ENCODE data around the gene FOXP2. TPM values are rescaled to one million over a fixed set of nuclear protein-coding genes. Genes with fewer than 3 reads are reported as not detected.

The FOXP2 gene
- total RNA-seq, 2 experiments from 2014 or later = not detected

DNA sequence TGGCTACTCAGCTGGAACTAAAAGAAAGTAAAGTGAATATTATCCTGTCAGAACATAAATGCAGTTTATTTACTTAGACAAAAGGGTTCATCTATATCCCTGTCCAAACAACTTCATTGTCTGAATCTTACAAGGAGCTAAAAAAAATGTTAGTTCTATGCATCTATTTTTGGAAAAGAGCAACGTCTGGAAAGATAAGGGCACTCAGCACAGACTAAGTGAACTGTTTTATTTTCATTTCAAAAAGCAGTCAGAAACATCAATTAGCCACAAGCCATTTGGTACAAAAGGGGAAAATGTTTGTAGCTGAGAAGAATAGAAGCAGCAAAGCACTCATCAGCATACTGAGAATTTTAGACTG lies 245.5 kb downstream of the FOXP2 start:
- Histone ChIP-seq H3K36me3 (ENCODE audit: insufficient read depth, low read length) (no peaks in the 10 kb centered on the region), H3K27ac (ENCODE audit: low read depth in 1 of 2, low read length in 2 of 2) (no peak overlapping the region), H3K27me3 (ENCODE audit: control insufficient read depth in 1 of 2, insufficient read depth in 2 of 2, low read length in 2 of 2) (no peaks in the 10 kb centered on the region), H3K4me3 (ENCODE audit: low read length) (no peak overlapping the region), H3K4me1 (ENCODE audit: insufficient read depth, low read length) (no peaks in the 10 kb centered on the region), H3K9me3 (ENCODE audit: control insufficient read depth in 1 of 2, insufficient read depth in 1 of 2, low read length in 2 of 2) (no peaks in the 10 kb centered on the region)
- Mint-ChIP-seq H3K27ac (no peak overlapping the region), H3K9me3 (no peaks in the 10 kb centered on the region), H3K4me3 (no peak overlapping the region), H3K36me3 (ENCODE audit: low read depth) (no peaks in the 10 kb centered on the region), H3K4me1 (ENCODE audit: low read depth) (no peaks in the 10 kb centered on the region), H3K27me3 (no peaks in the 10 kb centered on the region)
- TF ChIP-seq, protein P1, sequence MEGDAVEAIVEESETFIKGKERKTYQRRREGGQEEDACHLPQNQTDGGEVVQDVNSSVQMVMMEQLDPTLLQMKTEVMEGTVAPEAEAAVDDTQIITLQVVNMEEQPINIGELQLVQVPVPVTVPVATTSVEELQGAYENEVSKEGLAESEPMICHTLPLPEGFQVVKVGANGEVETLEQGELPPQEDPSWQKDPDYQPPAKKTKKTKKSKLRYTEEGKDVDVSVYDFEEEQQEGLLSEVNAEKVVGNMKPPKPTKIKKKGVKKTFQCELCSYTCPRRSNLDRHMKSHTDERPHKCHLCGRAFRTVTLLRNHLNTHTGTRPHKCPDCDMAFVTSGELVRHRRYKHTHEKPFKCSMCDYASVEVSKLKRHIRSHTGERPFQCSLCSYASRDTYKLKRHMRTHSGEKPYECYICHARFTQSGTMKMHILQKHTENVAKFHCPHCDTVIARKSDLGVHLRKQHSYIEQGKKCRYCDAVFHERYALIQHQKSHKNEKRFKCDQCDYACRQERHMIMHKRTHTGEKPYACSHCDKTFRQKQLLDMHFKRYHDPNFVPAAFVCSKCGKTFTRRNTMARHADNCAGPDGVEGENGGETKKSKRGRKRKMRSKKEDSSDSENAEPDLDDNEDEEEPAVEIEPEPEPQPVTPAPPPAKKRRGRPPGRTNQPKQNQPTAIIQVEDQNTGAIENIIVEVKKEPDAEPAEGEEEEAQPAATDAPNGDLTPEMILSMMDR (IDR thresholded peaks at IDR 0.05) = no peak
- no peak for DNase-seq
- ATAC-seq (ENCODE audit: poor library complexity) = no peak
- ChIA-PET CTCF (no interaction called here), POLR2A (no interaction called here)
- intact Hi-C loops (cut with DNase I, micrococcal nuclease) = no loop called here

DNA sequence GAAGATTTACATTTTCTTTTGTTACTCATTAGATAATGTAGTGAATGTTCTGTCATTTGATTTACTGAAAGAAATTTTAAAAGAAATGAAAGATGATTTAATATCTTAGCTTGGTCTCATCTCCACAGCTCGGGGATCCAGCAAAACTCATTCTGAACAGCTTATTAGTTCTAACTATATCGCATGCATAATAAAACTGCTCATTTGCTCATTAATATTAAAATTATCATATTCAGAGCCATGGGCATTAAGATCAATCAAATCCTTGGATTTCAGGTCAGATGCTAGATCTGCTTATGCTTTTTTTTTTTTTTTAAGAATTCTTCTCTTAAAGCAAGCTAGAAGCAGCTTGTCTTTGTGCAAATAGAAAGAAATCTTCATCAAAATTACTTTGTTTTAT lies 246.1 kb downstream of the FOXP2 start:
- Mint-ChIP-seq H3K36me3 (ENCODE audit: low read depth) (no peaks in the 10 kb centered on the region), H3K27me3 (no peaks in the 10 kb centered on the region), H3K9me3 (no peaks in the 10 kb centered on the region), H3K4me3 (no peak overlapping the region), H3K4me1 (ENCODE audit: low read depth) (no peaks in the 10 kb centered on the region), H3K27ac (no peak overlapping the region)
- no peak for ATAC-seq (ENCODE audit: poor library complexity)
- no peak overlapping the region for H3K4me3 ChIP-seq (ENCODE audit: low read length)
- H3K4me1 ChIP-seq (ENCODE audit: insufficient read depth, low read length) = no peaks in the 10 kb centered on the region
- no peaks in the 10 kb centered on the region for H3K36me3 ChIP-seq (ENCODE audit: insufficient read depth, low read length)
- intact Hi-C loops (cut with DNase I, micrococcal nuclease) = no loop called here
- ChIA-PET CTCF (no interaction called here), POLR2A (no interaction called here)
- H3K9me3 ChIP-seq (ENCODE audit: control insufficient read depth in 1 of 2, insufficient read depth in 1 of 2, low read length in 2 of 2) = no peaks in the 10 kb centered on the region
- H3K27ac ChIP-seq (ENCODE audit: low read depth in 1 of 2, low read length in 2 of 2) = no peak overlapping the region
- TF ChIP-seq, protein P1 (IDR thresholded peaks at IDR 0.05) = no peak
- DNase-seq = no peak
- H3K27me3 ChIP-seq (ENCODE audit: control insufficient read depth in 1 of 2, insufficient read depth in 2 of 2, low read length in 2 of 2) = no peaks in the 10 kb centered on the region

DNA sequence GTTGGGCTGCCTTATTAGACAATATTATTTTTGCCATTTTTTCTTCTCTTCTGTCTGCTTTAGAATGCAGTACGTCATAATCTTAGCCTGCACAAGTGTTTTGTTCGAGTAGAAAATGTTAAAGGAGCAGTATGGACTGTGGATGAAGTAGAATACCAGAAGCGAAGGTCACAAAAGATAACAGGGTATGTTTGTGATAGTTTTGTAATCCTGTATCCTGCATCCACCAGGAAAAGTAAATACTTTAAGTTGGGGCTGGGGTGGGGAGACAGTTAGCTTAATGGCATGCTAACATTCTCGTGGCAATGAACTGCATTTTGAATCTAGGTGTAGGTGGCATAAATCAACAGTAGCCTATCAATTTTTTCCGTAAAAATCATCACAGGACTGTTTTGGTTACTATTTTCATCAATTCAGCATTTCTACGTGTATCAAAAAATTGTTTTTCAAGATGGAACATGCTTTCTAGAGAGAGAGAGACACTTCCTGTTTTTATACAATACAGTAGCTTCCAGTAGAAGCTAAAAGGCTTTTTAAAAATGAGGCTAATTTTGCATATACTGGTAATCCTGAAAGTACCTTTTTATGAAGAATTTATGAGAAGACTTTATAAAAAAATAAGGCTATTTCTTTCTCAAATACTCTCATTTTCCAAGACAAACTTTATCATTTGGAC lies 247.5 kb downstream of the FOXP2 start:
- Mint-ChIP-seq H3K36me3 (ENCODE audit: low read depth) (no peaks in the 10 kb centered on the region), H3K4me3 (no peak overlapping the region), H3K27me3 (no peaks in the 10 kb centered on the region), H3K9me3 (no peaks in the 10 kb centered on the region), H3K27ac (no peak overlapping the region), H3K4me1 (ENCODE audit: low read depth) (no peaks in the 10 kb centered on the region)
- no peaks in the 10 kb centered on the region for H3K27me3 ChIP-seq (ENCODE audit: control insufficient read depth in 1 of 2, insufficient read depth in 2 of 2, low read length in 2 of 2)
- H3K36me3 ChIP-seq (ENCODE audit: insufficient read depth, low read length) = no peaks in the 10 kb centered on the region
- TF ChIP-seq, protein P1 (IDR thresholded peaks at IDR 0.05) = no peak
- H3K4me1 ChIP-seq (ENCODE audit: insufficient read depth, low read length) = no peaks in the 10 kb centered on the region
- no peak for ATAC-seq (ENCODE audit: poor library complexity)
- no peak for DNase-seq
- no peak overlapping the region for H3K27ac ChIP-seq (ENCODE audit: low read depth in 1 of 2, low read length in 2 of 2)
- ChIA-PET CTCF (no interaction called here), POLR2A (interaction anchor here (1.0 kb wide), 1 partner anchor 13 kb away, joined by 3 read pairs; no protein-coding TSS in a partner anchor)
- intact Hi-C loops (cut with DNase I, micrococcal nuclease) = no loop called here
- no peaks in the 10 kb centered on the region for H3K9me3 ChIP-seq (ENCODE audit: control insufficient read depth in 1 of 2, insufficient read depth in 1 of 2, low read length in 2 of 2)
- H3K4me3 ChIP-seq (ENCODE audit: low read length) = no peak overlapping the region

All from CD4-positive, alpha-beta T cell (primary cell).